H1 (cell line): ENCODE measurements around the gene GLT8D2. TPM values are rescaled to one million over a fixed set of nuclear protein-coding genes. Genes with fewer than 3 reads are reported as not detected.

Experiments used
- CTCF ChIA-PET: fragments of 300-600 bp; sonication (Branson Sonifier 250); formaldehyde crosslinking; loops from one replicate; lab custom pipeline; 2021; ENCODE audit not compliant: partially characterized antibody; lab: Charles Lee
- POLR2A ChIA-PET: fragments of 300-600 bp; sonication (Branson Sonifier 250); formaldehyde crosslinking; loops from one replicate; lab custom pipeline; 2021; ENCODE audit warnings: inconsistent platforms; ENCODE audit not compliant: partially characterized antibody; lab: Charles Lee
- DNase-seq, 2 experiments: peaks; one replicate each; pipeline versions ENCODE4 v3.0.0 to v3.0.0-alpha.2; 2010 to 2022; ENCODE audit warnings: low spot score in 2 of 2, low read depth in 1 of 2, mixed read lengths in 1 of 2
- FAIRE-seq: peaks from 2 replicates; lab custom pipeline; 2011; peaks lifted over from hg19 to GRCh38; lab: Jason Lieb, UNC
- H2AFZ ChIP-seq: 2 replicates; pipeline ENCODE4 v1.8.1; 2012; ENCODE audit warnings: low read length, inconsistent platforms
- H2AK5ac ChIP-seq: 2 replicates; pipeline ENCODE4 v1.6.1; 2013; ENCODE audit warnings: low read depth, low read length
- H2BK120ac ChIP-seq: replicated peaks from 2 replicates; pipeline ENCODE3; 2013; ENCODE audit warnings: low read depth, low read length, inconsistent platforms
- H2BK12ac ChIP-seq: 2 replicates; pipeline ENCODE4 v1.6.1; 2013; ENCODE audit warnings: low read depth, low read length
- H2BK15ac ChIP-seq: 2 replicates; pipeline ENCODE4 v1.6.1; 2013; ENCODE audit warnings: low read length
- H2BK20ac ChIP-seq: 2 replicates; pipeline ENCODE4 v1.6.1; 2013; ENCODE audit warnings: low read length
- H2BK5ac ChIP-seq: 2 replicates; pipeline ENCODE4 v1.6.1; 2013; ENCODE audit warnings: low read depth, low read length
- H3K14ac ChIP-seq: 2 replicates; pipeline ENCODE4 v1.6.1; 2013; ENCODE audit warnings: inconsistent platforms; ENCODE audit not compliant: insufficient read length
- H3K18ac ChIP-seq: 2 replicates; pipeline ENCODE4 v1.6.1; 2013; ENCODE audit warnings: low read length; ENCODE audit errors: extremely low read depth
- H3K23ac ChIP-seq: 2 replicates; pipeline ENCODE4 v1.6.1; 2013; ENCODE audit warnings: inconsistent platforms; ENCODE audit not compliant: insufficient read length
- H3K23me2 ChIP-seq: 2 replicates; pipeline ENCODE4 v1.6.1; 2013; ENCODE audit warnings: low read depth, low read length
- H3K27ac ChIP-seq: 2 replicates; pipeline ENCODE4 v1.6.1; 2011; ENCODE audit warnings: low read depth, low read length, inconsistent platforms
- H3K27me3 ChIP-seq, 4 experiments: replicated peaks in 1 of 4; 1 replicate in 1 of 4; 2 replicates in 3 of 4; pipeline versions ENCODE4 v1.6.1 to v1.8.1; 2011 to 2013; ENCODE audit warnings: low read length in 3 of 4, mild to moderate bottlenecking in 3 of 4, inconsistent platforms in 2 of 4, mixed read lengths in 2 of 4, moderate library complexity in 1 of 4; ENCODE audit not compliant: control insufficient read depth in 3 of 4, insufficient read depth in 3 of 4; ENCODE audit errors: extremely low read depth in 1 of 4
- H3K36me3 ChIP-seq, 4 experiments: 2 replicates each; pipeline versions ENCODE4 v1.6.1 to v1.8.1; 2011 to 2013; ENCODE audit warnings: mild to moderate bottlenecking in 4 of 4, low read length in 3 of 4, moderate library complexity in 2 of 4, control low read depth in 1 of 4, inconsistent platforms in 1 of 4; ENCODE audit not compliant: insufficient read depth in 4 of 4, control insufficient read depth in 2 of 4
- H3K4ac ChIP-seq: replicated peaks from 2 replicates; pipeline ENCODE3; 2013; ENCODE audit warnings: low read length, low read depth, mixed read lengths, inconsistent platforms; ENCODE audit not compliant: insufficient read length
- H3K4me1 ChIP-seq, 4 experiments: replicated peaks in 1 of 4; 1 replicate in 1 of 4; 2 replicates in 3 of 4; pipeline versions ENCODE4 v1.6.1 to v1.8.1; 2011 to 2013; ENCODE audit warnings: low read length in 3 of 4, inconsistent platforms in 2 of 4, mixed read lengths in 1 of 4; ENCODE audit not compliant: insufficient read depth in 4 of 4, control insufficient read depth in 3 of 4
- H3K4me2 ChIP-seq, 2 experiments: 2 replicates each; pipeline versions ENCODE4 v1.6.1 to v1.8.1; 2011 to 2013; ENCODE audit warnings: low read depth in 2 of 2, low read length in 2 of 2, control low read depth in 1 of 2, inconsistent platforms in 1 of 2, mild to moderate bottlenecking in 1 of 2; ENCODE audit not compliant: insufficient read depth in 1 of 2
- H3K4me3 ChIP-seq, 4 experiments: fragments of 200-600, 300-600 bp in 1 of 4; sonication (generic), shearing (Covaris generic), sonication (Bioruptor Twin) in 1 of 4; 2 replicates each; pipeline versions ENCODE4 v1.5.1 to v1.8.1; 2011 to 2016; ENCODE audit warnings: low read length in 4 of 4, low read depth in 3 of 4, control low read depth in 2 of 4, inconsistent platforms in 2 of 4, mild to moderate bottlenecking in 2 of 4, mixed read lengths in 1 of 4, moderate library complexity in 1 of 4; ENCODE audit not compliant: insufficient read depth in 2 of 4; ENCODE audit errors: extremely low read depth in 1 of 4
- H3K56ac ChIP-seq: replicated peaks from 2 replicates; pipeline ENCODE3; 2013; ENCODE audit warnings: low read depth, mild to moderate bottlenecking, mixed read lengths, low read length, inconsistent platforms; ENCODE audit not compliant: insufficient read length
- H3K79me1 ChIP-seq: 2 replicates; pipeline ENCODE4 v1.6.1; 2013; ENCODE audit warnings: low read depth, low read length, control low read depth
- H3K79me2 ChIP-seq, 2 experiments: 2 replicates each; pipeline versions ENCODE4 v1.6.1 to v1.8.1; 2012 to 2013; ENCODE audit warnings: low read length in 2 of 2, mild to moderate bottlenecking in 2 of 2, inconsistent platforms in 1 of 2; ENCODE audit not compliant: insufficient read depth in 2 of 2, control insufficient read depth in 1 of 2
- H3K9ac ChIP-seq, 4 experiments: replicated peaks in 1 of 4; 1 replicate in 1 of 4; 2 replicates in 3 of 4; pipeline versions ENCODE4 v1.6.1 to v1.8.1; 2011 to 2013; ENCODE audit warnings: low read depth in 3 of 4, low read length in 3 of 4, control low read depth in 2 of 4, mild to moderate bottlenecking in 2 of 4, moderate library complexity in 2 of 4, inconsistent platforms in 1 of 4; ENCODE audit errors: extremely low read depth in 1 of 4
- H3K9me3 ChIP-seq, 2 experiments: 2 replicates each; pipeline versions ENCODE4 v1.6.1 to v1.8.1; 2012 to 2013; ENCODE audit warnings: mild to moderate bottlenecking in 2 of 2, moderate library complexity in 2 of 2, control low read depth in 1 of 2, inconsistent platforms in 1 of 2, low read depth in 1 of 2, low read length in 1 of 2, mixed read lengths in 1 of 2; ENCODE audit not compliant: insufficient read depth in 2 of 2
- H4K20me1 ChIP-seq, 2 experiments: replicated peaks in 1 of 2; 2 replicates each; pipeline versions ENCODE3 to v1.8.1; 2011 to 2013; ENCODE audit warnings: inconsistent platforms in 2 of 2, low read length in 2 of 2, mild to moderate bottlenecking in 1 of 2; ENCODE audit not compliant: insufficient read depth in 2 of 2, control insufficient read depth in 1 of 2
- H4K5ac ChIP-seq: 2 replicates; pipeline ENCODE4 v1.6.1; 2013; ENCODE audit warnings: low read length, low read depth, mixed read lengths, inconsistent platforms; ENCODE audit not compliant: insufficient read length
- H4K8ac ChIP-seq: 2 replicates; pipeline ENCODE4 v1.8.0; 2013; ENCODE audit warnings: mild to moderate bottlenecking, moderate library complexity, low read length, inconsistent platforms; ENCODE audit not compliant: insufficient read depth; ENCODE audit errors: extremely low read depth
- H4K91ac ChIP-seq: replicated peaks from 2 replicates; pipeline ENCODE3; 2013; ENCODE audit warnings: low read length, mixed read lengths, inconsistent platforms; ENCODE audit not compliant: insufficient read length
- WGBS, 2 experiments: shearing (Covaris generic) in 1 of 2; methylation state at CpG; one replicate each; pipeline versions ENCODE4 v1.1.6 to v1.1.7; 2013 to 2015; ENCODE audit warnings: low lambda C conversion rate in 2 of 2, mixed read lengths in 2 of 2, inconsistent platforms in 1 of 2, low coverage in 1 of 2, missing lambda C conversion rate in 1 of 2; ENCODE audit not compliant: insufficient replicate concordance in 2 of 2, insufficient coverage in 1 of 2, insufficient read length in 1 of 2; ENCODE audit errors: extremely low coverage in 1 of 2, missing lambda C conversion rate in 1 of 2; 5-methylcytosine and 5-hydroxymethylcytosine counted together
- polyA plus RNA-seq, 7 experiments: library from polyadenylated mRNA; depleted of rRNA in 3 of 7; stranded (reverse) in 5 of 7; unstranded in 2 of 7; fragments of >200 nt in 5 of 7; fragments of 200-250 nt in 2 of 7; gene quantifications; 1 replicate in 5 of 7; 2 replicates in 1 of 7; 4 replicates in 1 of 7; pipeline versions ENCODE4 v1.2.1 to v1.2.3, GENCODE V29; 2011 to 2013; ENCODE audit warnings: missing spikeins in 2 of 7, mixed read lengths in 2 of 7
- total RNA-seq: library from RNA; stranded (reverse); fragmentation: NEBNext Ultra II Directional; extraction: Animal tissue kit (Norgen Biotek cat#: 25700); gene quantifications from 2 replicates; pipeline ENCODE4 v1.2.1, GENCODE V29; 2021
- TF ChIP-seq, protein P1 (sequence below): IDR thresholded peaks from 2 replicates; pipeline ENCODE4 v1.6.1; 2011; ENCODE audit warnings: low read length, improper control_type of control experiment

The GLT8D2 gene
- total and polyA plus RNA-seq, 2 of the 8 experiments (the other 6 are each of a cell fraction or from before 2014, with no cell fraction given) = 6.8 to 9.8 TPM

DNA sequence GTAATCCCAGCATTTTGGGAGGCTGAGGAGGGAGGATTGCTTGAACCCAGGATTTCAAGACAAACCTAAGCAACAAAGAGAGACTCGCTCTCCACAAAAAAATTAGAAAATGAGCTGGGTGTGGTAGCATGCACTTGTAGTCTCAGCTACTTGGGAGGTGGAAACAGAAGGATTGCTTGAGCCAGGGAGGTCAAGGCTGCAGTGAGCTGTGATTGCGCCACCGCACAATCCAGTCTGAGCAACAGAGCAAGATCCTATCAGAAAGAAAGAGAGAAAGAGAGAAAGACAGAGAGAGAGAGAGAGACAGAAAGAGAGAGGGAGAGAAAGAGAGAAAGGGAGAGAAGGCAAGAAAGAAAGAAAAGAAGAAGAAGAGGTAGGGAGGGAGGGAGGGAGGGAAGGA is 47.3 kb downstream of the GLT8D2 start:
- Histone ChIP-seq H3K23ac (no peak overlapping the region), H3K4me3 (no peak overlapping the region), H2AK5ac (no peak overlapping the region), H3K23me2 (no peaks in the 10 kb centered on the region), H2AFZ (no peak overlapping the region), H3K36me3 (no peaks in the 10 kb centered on the region), H4K91ac (no peak overlapping the region), H3K4ac (no peak overlapping the region), H3K9me3 (no peaks in the 10 kb centered on the region), H2BK5ac (no peak overlapping the region), H2BK120ac (no peak overlapping the region), H3K9ac (no peak overlapping the region), H3K18ac (no peak overlapping the region), H3K4me1 (no peaks in the 10 kb centered on the region), H3K27me3 (no peaks in the 10 kb centered on the region), H3K56ac (no peak overlapping the region), H4K8ac (no peak overlapping the region), H3K79me2 (no peaks in the 10 kb centered on the region), H3K4me2 (no peak overlapping the region), H2BK12ac (no peak overlapping the region), H3K79me1 (no peaks in the 10 kb centered on the region), H2BK20ac (no peak overlapping the region), H4K5ac (no peak overlapping the region), H4K20me1 (no peaks in the 10 kb centered on the region), H2BK15ac (no peak overlapping the region), H3K14ac (no peak overlapping the region), H3K27ac (no peak overlapping the region)
- ChIA-PET POLR2A (interaction anchor here (0.8 kb wide), 1 partner anchor 37 kb away, joined by 3 read pairs; the partner anchor contains the start of gene TDG), CTCF (interaction anchor here (1.0 kb wide), 1 partner anchor 106 kb away, joined by 3 read pairs; no protein-coding TSS in a partner anchor)
- no peak for DNase-seq
- FAIRE-seq = peak; percentile 19
- 82% methylated on average over 1 of the region's 3 CpGs; no CpG with 5 or more reads in 1 of the 2 experiments for WGBS, 2 experiments
- TF ChIP-seq, protein P1, sequence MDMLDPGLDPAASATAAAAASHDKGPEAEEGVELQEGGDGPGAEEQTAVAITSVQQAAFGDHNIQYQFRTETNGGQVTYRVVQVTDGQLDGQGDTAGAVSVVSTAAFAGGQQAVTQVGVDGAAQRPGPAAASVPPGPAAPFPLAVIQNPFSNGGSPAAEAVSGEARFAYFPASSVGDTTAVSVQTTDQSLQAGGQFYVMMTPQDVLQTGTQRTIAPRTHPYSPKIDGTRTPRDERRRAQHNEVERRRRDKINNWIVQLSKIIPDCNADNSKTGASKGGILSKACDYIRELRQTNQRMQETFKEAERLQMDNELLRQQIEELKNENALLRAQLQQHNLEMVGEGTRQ = no peak
